ENCODE measurements around the gene RHBDD2. TPM values are rescaled to one million over a fixed set of nuclear protein-coding genes. Genes with fewer than 3 reads are reported as not detected.

RHBDD2 gene
- total RNA-seq, 2 experiments from 2014 or later: 18.6 to 20.3 TPM

GRCh38 chr7:75866114-75866488 is 12.7 kb upstream of the RHBDD2 start:
- H3K4me1 ChIP-seq (ENCODE audit: insufficient read depth, low read length, poor library complexity, severe bottlenecking): no peaks in the 10 kb centered on the region
- ChIA-PET POLR2A (interaction anchor here (0.6 kb wide), 1 partner anchor 495 kb away, joined by 3 read pairs; no protein-coding TSS in a partner anchor), CTCF (ENCODE audit: unreplicated experiment) (interaction anchor here (0.9 kb wide), 1 partner anchor 154 kb away, joined by 4 read pairs; no protein-coding TSS in a partner anchor)
- H3K9me3 ChIP-seq (ENCODE audit: low read length): no peaks in the 10 kb centered on the region
- H3K4me3 ChIP-seq (ENCODE audit: low read depth, low read length, poor library complexity, severe bottlenecking): no peak overlapping the region
- BruUV-seq (replicated peaks): no TSS peak
- no peak overlapping the region for H3K27ac ChIP-seq (ENCODE audit: low read depth, low read length, poor library complexity, severe bottlenecking)
- no peak overlapping the region for H2AFZ ChIP-seq (ENCODE audit: low read length)
- H3K4me2 ChIP-seq (ENCODE audit: low read length): no peak overlapping the region
- intact Hi-C loops (cut with micrococcal nuclease; ENCODE audit: unreplicated experiment): loop anchor here (1.0 kb wide), 1 partner anchor 154 kb away; no protein-coding TSS in a partner anchor
- H3K36me3 ChIP-seq (ENCODE audit: insufficient read depth, low read length): no peaks in the 10 kb centered on the region
- DNase-seq (ENCODE audit: low spot score): no peak
- TF ChIP-seq CTCF (conservative IDR thresholded peaks at IDR 0.05; ENCODE audit: low read length): no peak
- no peak for TF ChIP-seq EZH2phosphoT487 (IDR thresholded peaks at IDR 0.05; ENCODE audit: borderline replicate concordance, low read depth, low read length)
- no peaks in the 10 kb centered on the region for H3K79me2 ChIP-seq (ENCODE audit: insufficient read depth, low read depth, low read length)
- no peaks in the 10 kb centered on the region for H4K20me1 ChIP-seq (ENCODE audit: insufficient read depth, low read length)
- H3K9me2 ChIP-seq (ENCODE audit: insufficient read depth, low read length): no peaks in the 10 kb centered on the region

GRCh38 chr7:75866489-75867389 is 12.1 kb upstream of the RHBDD2 start:
- DNase-seq (ENCODE audit: low spot score): peak; percentile 62
- H3K27ac ChIP-seq (ENCODE audit: low read depth, low read length, poor library complexity, severe bottlenecking): no peak overlapping the region
- H3K36me3 ChIP-seq (ENCODE audit: insufficient read depth, low read length): no peaks in the 10 kb centered on the region
- BruUV-seq (replicated peaks): no TSS peak
- H2AFZ ChIP-seq (ENCODE audit: low read length): no peak overlapping the region
- TF ChIP-seq EZH2phosphoT487 (IDR thresholded peaks at IDR 0.05; ENCODE audit: borderline replicate concordance, low read depth, low read length): no peak
- TF ChIP-seq CTCF (conservative IDR thresholded peaks at IDR 0.05; ENCODE audit: low read length): peak; percentile 83
- CTCF ChIA-PET (ENCODE audit: unreplicated experiment): interaction anchor here (0.9 kb wide), 1 partner anchor 153 kb away, joined by 4 read pairs; no protein-coding TSS in a partner anchor
- POLR2A ChIA-PET: interaction anchor here (0.6 kb wide), 1 partner anchor 495 kb away, joined by 3 read pairs; no protein-coding TSS in a partner anchor
- H3K9me3 ChIP-seq (ENCODE audit: low read length): no peaks in the 10 kb centered on the region
- H3K4me2 ChIP-seq (ENCODE audit: low read length): no peak overlapping the region
- intact Hi-C loops (cut with micrococcal nuclease; ENCODE audit: unreplicated experiment): loop anchor here (1.0 kb wide), 1 partner anchor 154 kb away; no protein-coding TSS in a partner anchor
- no peak overlapping the region for H3K4me3 ChIP-seq (ENCODE audit: low read depth, low read length, poor library complexity, severe bottlenecking)
- no peaks in the 10 kb centered on the region for H3K4me1 ChIP-seq (ENCODE audit: insufficient read depth, low read length, poor library complexity, severe bottlenecking)
- H4K20me1 ChIP-seq (ENCODE audit: insufficient read depth, low read length): no peaks in the 10 kb centered on the region
- H3K79me2 ChIP-seq (ENCODE audit: insufficient read depth, low read depth, low read length): no peaks in the 10 kb centered on the region
- H3K9me2 ChIP-seq (ENCODE audit: insufficient read depth, low read length): no peaks in the 10 kb centered on the region

GRCh38 chr7:75867390-75867717 is 11.5 kb upstream of the RHBDD2 start:
- TF ChIP-seq CTCF (conservative IDR thresholded peaks at IDR 0.05; ENCODE audit: low read length) (no peak), EZH2phosphoT487 (IDR thresholded peaks at IDR 0.05; ENCODE audit: borderline replicate concordance, low read depth, low read length) (no peak)
- Histone ChIP-seq H4K20me1 (ENCODE audit: insufficient read depth, low read length) (no peaks in the 10 kb centered on the region), H3K27ac (ENCODE audit: low read depth, low read length, poor library complexity, severe bottlenecking) (no peak overlapping the region), H2AFZ (ENCODE audit: low read length) (no peak overlapping the region), H3K9me2 (ENCODE audit: insufficient read depth, low read length) (no peaks in the 10 kb centered on the region), H3K4me2 (ENCODE audit: low read length) (no peak overlapping the region), H3K9me3 (ENCODE audit: low read length) (no peaks in the 10 kb centered on the region), H3K36me3 (ENCODE audit: insufficient read depth, low read length) (no peaks in the 10 kb centered on the region), H3K4me1 (ENCODE audit: insufficient read depth, low read length, poor library complexity, severe bottlenecking) (no peaks in the 10 kb centered on the region), H3K79me2 (ENCODE audit: insufficient read depth, low read depth, low read length) (no peaks in the 10 kb centered on the region), H3K4me3 (ENCODE audit: low read depth, low read length, poor library complexity, severe bottlenecking) (no peak overlapping the region)
- CTCF ChIA-PET (ENCODE audit: unreplicated experiment): no interaction called here
- no TSS peak for BruUV-seq (replicated peaks)
- no peak for DNase-seq (ENCODE audit: low spot score)
- intact Hi-C loops (cut with micrococcal nuclease; ENCODE audit: unreplicated experiment): no loop called here
- POLR2A ChIA-PET: no interaction called here
